Measurements from ENCODE around the gene SRPRB. TPM values are rescaled to one million over a fixed set of nuclear protein-coding genes. Genes with fewer than 3 reads are reported as not detected.

The SRPRB gene
- total RNA-seq, 1 experiment from 2014 or later = 73.5 TPM

DNA sequence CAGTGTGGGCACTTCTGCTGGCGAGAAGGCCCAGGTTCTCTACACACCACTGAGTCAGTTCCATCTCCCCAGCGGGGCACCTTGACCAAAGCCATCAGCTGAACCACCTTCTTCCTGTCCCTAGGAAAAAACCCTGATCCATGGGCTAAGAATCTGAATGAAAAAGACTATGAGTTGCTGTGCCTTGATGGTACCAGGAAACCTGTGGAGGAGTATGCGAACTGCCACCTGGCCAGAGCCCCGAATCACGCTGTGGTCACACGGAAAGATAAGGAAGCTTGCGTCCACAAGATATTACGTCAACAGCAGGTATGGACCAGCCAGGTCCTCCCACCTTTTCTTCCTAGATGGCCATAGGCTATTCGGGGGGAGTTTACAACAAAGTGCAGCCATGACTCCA is 30.3 kb upstream of the SRPRB start:
- in situ Hi-C loops (cut with HindIII; ENCODE audit: low pct_unique_long_range_greater_than_20kb, low sequenced_read_pairs) (no loop called here), intact Hi-C loops (cut with micrococcal nuclease; ENCODE audit: unreplicated experiment) (no loop called here)
- no peak overlapping the region for H3K4me3 ChIP-seq (ENCODE audit: low read depth in 2 of 2, low read length in 2 of 2)
- BruUV-seq (replicated peaks) = no TSS peak
- H3K27ac ChIP-seq (ENCODE audit: low read length) = no peak overlapping the region
- ChIA-PET CTCF (no interaction called here), POLR2A (no interaction called here)
- no peak for DNase-seq (ENCODE audit: low read depth, low spot score)
- no peak for ATAC-seq
- no peaks in the 10 kb centered on the region for H3K36me3 ChIP-seq (ENCODE audit: control insufficient read depth, insufficient read depth, low read length)
- H3K27me3 ChIP-seq (ENCODE audit: control insufficient read depth, insufficient read depth, low read length) = peaks cover 3% of the 10 kb centered on the region
- H3K4me1 ChIP-seq (ENCODE audit: control insufficient read depth, insufficient read depth, low read length) = no peaks in the 10 kb centered on the region
- TF ChIP-seq, protein P1, sequence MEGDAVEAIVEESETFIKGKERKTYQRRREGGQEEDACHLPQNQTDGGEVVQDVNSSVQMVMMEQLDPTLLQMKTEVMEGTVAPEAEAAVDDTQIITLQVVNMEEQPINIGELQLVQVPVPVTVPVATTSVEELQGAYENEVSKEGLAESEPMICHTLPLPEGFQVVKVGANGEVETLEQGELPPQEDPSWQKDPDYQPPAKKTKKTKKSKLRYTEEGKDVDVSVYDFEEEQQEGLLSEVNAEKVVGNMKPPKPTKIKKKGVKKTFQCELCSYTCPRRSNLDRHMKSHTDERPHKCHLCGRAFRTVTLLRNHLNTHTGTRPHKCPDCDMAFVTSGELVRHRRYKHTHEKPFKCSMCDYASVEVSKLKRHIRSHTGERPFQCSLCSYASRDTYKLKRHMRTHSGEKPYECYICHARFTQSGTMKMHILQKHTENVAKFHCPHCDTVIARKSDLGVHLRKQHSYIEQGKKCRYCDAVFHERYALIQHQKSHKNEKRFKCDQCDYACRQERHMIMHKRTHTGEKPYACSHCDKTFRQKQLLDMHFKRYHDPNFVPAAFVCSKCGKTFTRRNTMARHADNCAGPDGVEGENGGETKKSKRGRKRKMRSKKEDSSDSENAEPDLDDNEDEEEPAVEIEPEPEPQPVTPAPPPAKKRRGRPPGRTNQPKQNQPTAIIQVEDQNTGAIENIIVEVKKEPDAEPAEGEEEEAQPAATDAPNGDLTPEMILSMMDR (IDR thresholded peaks at IDR 0.05) = no peak
- no peak for TF ChIP-seq TCF7L2 (IDR thresholded peaks at IDR 0.05; ENCODE audit: low read depth, low read length)
- TF ChIP-seq SIN3A (IDR thresholded peaks at IDR 0.05; ENCODE audit: borderline replicate concordance, insufficient read depth, low read depth, low read length) = no peak
- H3K9me3 ChIP-seq (ENCODE audit: control insufficient read depth, insufficient read depth, low read depth, low read length) = no peaks in the 10 kb centered on the region

DNA sequence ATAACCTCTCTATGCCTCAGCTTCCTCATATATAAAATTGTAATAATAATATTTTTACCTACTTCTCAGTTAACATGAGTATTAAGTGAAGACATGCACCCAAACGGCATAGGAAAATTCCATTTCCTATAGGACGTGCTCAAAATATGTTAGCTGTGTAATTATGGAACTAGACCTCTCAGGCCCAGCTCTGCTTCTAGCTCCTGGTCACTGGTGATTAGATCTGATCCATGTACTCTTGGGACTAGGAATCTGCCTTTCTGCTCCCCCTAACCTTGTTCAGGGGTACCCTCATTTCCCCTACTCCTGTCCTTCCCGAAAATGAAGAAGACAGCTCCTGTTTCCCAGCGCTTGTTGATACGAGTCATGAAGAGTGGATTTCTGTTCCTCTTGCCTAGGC is 29.8 kb upstream of the SRPRB start:
- intact Hi-C loops (cut with micrococcal nuclease; ENCODE audit: unreplicated experiment) = no loop called here

More for the DNA sequence above, 29.8 kb upstream of the SRPRB start:
- ChIA-PET CTCF (no interaction called here), POLR2A (no interaction called here)
- DNase-seq (ENCODE audit: low read depth, low spot score) (no peak), ATAC-seq (no peak)
- no peaks in the 10 kb centered on the region for H3K36me3 ChIP-seq (ENCODE audit: control insufficient read depth, insufficient read depth, low read length)
- H3K9me3 ChIP-seq (ENCODE audit: control insufficient read depth, insufficient read depth, low read depth, low read length) = no peaks in the 10 kb centered on the region
- BruUV-seq (replicated peaks) = no TSS peak
- H3K27ac ChIP-seq (ENCODE audit: low read length) = no peak overlapping the region
- H3K4me3 ChIP-seq (ENCODE audit: low read depth in 2 of 2, low read length in 2 of 2) = no peak overlapping the region
- in situ Hi-C loops (cut with HindIII; ENCODE audit: low pct_unique_long_range_greater_than_20kb, low sequenced_read_pairs) = no loop called here
- peaks cover 3% of the 10 kb centered on the region for H3K27me3 ChIP-seq (ENCODE audit: control insufficient read depth, insufficient read depth, low read length)
- TF ChIP-seq SIN3A (IDR thresholded peaks at IDR 0.05; ENCODE audit: borderline replicate concordance, insufficient read depth, low read depth, low read length) (no peak), POLR2AphosphoS5 (IDR thresholded peaks at IDR 0.05; ENCODE audit: low read depth, low read length) (no peak), TCF7L2 (IDR thresholded peaks at IDR 0.05; ENCODE audit: low read depth, low read length) (no peak)
- TF ChIP-seq, protein P2, sequence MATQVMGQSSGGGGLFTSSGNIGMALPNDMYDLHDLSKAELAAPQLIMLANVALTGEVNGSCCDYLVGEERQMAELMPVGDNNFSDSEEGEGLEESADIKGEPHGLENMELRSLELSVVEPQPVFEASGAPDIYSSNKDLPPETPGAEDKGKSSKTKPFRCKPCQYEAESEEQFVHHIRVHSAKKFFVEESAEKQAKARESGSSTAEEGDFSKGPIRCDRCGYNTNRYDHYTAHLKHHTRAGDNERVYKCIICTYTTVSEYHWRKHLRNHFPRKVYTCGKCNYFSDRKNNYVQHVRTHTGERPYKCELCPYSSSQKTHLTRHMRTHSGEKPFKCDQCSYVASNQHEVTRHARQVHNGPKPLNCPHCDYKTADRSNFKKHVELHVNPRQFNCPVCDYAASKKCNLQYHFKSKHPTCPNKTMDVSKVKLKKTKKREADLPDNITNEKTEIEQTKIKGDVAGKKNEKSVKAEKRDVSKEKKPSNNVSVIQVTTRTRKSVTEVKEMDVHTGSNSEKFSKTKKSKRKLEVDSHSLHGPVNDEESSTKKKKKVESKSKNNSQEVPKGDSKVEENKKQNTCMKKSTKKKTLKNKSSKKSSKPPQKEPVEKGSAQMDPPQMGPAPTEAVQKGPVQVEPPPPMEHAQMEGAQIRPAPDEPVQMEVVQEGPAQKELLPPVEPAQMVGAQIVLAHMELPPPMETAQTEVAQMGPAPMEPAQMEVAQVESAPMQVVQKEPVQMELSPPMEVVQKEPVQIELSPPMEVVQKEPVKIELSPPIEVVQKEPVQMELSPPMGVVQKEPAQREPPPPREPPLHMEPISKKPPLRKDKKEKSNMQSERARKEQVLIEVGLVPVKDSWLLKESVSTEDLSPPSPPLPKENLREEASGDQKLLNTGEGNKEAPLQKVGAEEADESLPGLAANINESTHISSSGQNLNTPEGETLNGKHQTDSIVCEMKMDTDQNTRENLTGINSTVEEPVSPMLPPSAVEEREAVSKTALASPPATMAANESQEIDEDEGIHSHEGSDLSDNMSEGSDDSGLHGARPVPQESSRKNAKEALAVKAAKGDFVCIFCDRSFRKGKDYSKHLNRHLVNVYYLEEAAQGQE (IDR thresholded peaks at IDR 0.05; ENCODE audit: insufficient read depth in 1 of 2, low read depth in 2 of 2, low read length in 1 of 2) = no peak
- TF ChIP-seq, protein P1 (IDR thresholded peaks at IDR 0.05) = no peak
- no peaks in the 10 kb centered on the region for H3K4me1 ChIP-seq (ENCODE audit: control insufficient read depth, insufficient read depth, low read length)

Data from Panc1 (cell line).